DMS53 (cell line): ENCODE measurements around the gene SERPINE2.
"Not testable (repeated sequence)": the region's sequence is repeated elsewhere in the genome, so short reads cannot be mapped to it uniquely, and the experiment has no call there.

Source experiments
- DNase-seq: peaks from one replicate; lab custom pipeline; 2025; lab: John Stamatoyannopoulos, UW

Gene SERPINE2

GRCh38 chr2:223941579-223942277 lies 97.4 kb downstream of the SERPINE2 start:
- no peak for DNase-seq

DNA sequence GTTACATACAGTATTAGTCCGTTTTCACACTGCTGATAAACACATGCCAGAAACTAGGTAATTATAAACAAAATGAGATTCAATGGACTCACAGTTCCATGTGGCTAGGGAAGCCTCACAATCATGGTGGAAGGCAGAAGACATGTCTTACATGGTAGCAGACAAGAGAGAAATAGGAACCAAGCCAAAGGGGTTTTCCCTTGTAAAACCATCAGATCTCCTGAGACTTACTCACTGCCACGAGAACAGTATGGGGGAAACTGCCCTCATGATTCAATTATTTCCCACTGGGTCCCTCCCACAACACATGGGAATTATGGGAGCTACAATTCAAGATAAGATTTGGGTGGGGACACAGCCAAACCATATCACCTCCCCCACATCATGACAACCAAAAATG lies 99.6 kb downstream of the SERPINE2 start:
- DNase-seq, result not testable (repeated sequence)

GRCh38 chr2:223937535-223937934 lies 101.6 kb downstream of the SERPINE2 start:
- DNase-seq, result no peak

DNA sequence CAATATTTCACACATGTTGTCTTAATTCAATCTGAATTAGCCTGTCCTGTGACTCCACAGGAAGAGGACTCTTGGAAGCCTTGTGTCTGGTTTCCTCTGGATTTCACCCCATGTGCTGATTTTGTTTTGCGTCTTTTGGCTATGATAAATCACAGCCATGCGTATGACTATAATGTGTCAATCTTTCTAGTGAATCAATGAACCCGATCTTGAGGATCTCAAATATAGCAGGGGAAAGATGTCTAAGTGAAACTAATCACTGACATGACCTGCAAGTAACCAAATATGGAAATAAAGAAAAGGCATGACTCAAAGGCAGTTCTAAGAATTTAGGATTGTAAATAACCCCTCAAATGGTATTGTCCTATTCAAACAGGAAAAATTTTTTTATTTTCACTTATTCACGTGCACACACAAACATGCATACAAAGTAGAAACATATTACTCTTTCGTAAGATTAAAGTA lies 102.2 kb downstream of the SERPINE2 start:
- no peak for DNase-seq

GRCh38 chr2:223935459-223936125 lies 103.5 kb downstream of the SERPINE2 start:
- DNase-seq, result no peak

- no peak for DNase-seq
Measured at GRCh38 chr2:223934870-223935269, 104.2 kb downstream of the SERPINE2 start.

GRCh38 chr2:223932816-223933800 lies 106.0 kb downstream of the SERPINE2 start:
- DNase-seq, result no peak

GRCh38 chr2:223930103-223930976 lies 108.7 kb downstream of the SERPINE2 start:
- no peak for DNase-seq

DNA sequence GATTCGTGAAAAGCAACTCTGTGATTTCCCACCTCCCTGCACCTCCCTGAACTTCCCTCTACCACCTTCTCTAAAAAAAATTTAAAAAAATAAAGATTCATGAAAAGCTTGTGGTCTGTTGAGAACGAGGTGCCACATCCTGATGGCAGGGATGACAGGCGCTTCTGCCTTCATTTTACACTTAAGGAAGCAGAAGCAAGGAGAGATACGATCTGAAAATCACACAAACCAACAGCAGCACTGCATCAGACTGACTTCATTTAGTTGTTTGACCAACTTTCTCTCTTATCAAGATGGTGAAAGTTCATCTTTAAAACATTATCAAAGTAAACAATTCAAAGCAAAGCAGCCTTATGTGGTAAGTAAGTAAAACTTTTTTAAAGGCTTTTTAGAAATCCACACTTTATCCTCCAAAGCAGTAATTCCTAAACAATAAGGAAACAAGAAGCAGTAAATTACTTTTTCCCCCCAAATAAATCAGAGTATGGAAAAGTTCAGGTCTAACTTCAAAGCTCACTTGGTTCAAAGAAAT lies 109.4 kb downstream of the SERPINE2 start:
- DNase-seq, result no peak

DNA sequence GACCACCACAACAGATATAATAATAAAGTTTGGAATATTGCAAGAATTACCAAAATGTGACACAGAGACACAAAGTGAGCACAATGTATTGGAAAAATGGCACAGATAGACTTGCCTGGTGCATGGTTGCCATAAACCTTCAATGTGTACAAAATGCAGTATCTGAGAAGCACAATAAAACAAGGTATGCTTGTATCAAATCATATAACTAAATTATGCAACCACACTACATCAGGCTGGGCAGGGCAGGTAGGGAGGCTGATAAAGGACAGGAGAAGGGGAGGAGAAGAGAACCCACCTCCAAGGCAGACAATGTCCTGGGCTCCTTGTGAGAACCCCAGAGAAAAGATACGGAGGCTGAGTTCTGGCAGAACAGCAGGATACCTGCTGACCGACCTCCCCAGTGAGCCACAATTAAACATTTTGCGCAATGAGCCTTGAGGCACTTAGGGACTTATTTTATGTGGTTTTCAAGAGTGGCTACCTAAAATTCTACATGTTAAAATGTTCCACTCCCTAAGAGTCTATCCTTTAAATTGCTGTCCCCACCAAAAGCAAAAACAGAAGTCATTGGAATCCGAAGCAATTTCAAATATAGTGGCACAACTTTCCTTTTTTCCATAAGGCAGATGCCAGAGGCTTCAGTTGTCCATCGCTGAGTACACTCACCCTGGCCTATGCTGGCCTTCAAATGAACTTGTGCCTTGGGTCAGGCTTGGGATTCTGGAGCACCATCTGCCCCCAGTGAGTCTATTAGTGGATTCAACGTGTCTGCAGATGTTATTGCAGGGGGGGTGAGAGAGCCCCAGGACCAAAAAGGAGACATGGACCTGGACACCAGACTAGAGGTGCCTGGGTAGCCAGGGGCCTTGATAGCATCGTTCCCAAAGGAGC lies 110.7 kb downstream of the SERPINE2 start:
- no peak for DNase-seq

- DNase-seq, result no peak
Measured at GRCh38 chr2:223925106-223925505, 114.0 kb downstream of the SERPINE2 start.
